Muscle layer of duodenum (tissue), 2 donors: Measurements from ENCODE around the gene BCAM.

ENCODE experiments used
- H3K27ac ChIP-seq: one replicate; pipeline ENCODE4 v1.7.0; 2013; ENCODE audit warnings: mild to moderate bottlenecking, low read length
- H3K27me3 ChIP-seq: one replicate; pipeline ENCODE4 v1.7.0; 2013; ENCODE audit warnings: low read depth, mild to moderate bottlenecking, control low read depth, low read length
- H3K36me3 ChIP-seq, 2 donors: one replicate each; pipeline ENCODE4 v1.7.0; 2013; ENCODE audit warnings: low read length in 2 of 2, control low read depth in 1 of 2, mild to moderate bottlenecking in 1 of 2; ENCODE audit not compliant: insufficient read depth in 2 of 2, control insufficient read depth in 1 of 2
- H3K4me1 ChIP-seq, 2 donors: one replicate each; pipeline ENCODE4 v1.7.0; 2013; ENCODE audit warnings: low read length in 2 of 2, mild to moderate bottlenecking in 2 of 2, control low read depth in 1 of 2, moderate library complexity in 1 of 2; ENCODE audit not compliant: insufficient read depth in 2 of 2, control insufficient read depth in 1 of 2
- H3K4me3 ChIP-seq, 2 donors: one replicate each; pipeline ENCODE4 v1.7.0; 2013; ENCODE audit warnings: low read length in 2 of 2, low read depth in 1 of 2, mild to moderate bottlenecking in 1 of 2
- H3K9me3 ChIP-seq, 2 donors: one replicate each; pipeline ENCODE4 v1.7.0; 2013; ENCODE audit warnings: low read length in 2 of 2, control low read depth in 1 of 2, mild to moderate bottlenecking in 1 of 2; ENCODE audit not compliant: control insufficient read depth in 1 of 2
- donor health status: healthy.

The BCAM gene

GRCh38 chr19:44810234-44811121 lies 1.6 kb downstream of the BCAM start:
- H3K4me1 ChIP-seq = peaks cover 0 to 21% of the 10 kb centered on the region in 2 donors
- no peaks in the 10 kb centered on the region for H3K27me3 ChIP-seq
- peak overlapping the region in 1 of 2 donors; percentile 21 for H3K4me3 ChIP-seq
- no peak overlapping the region for H3K27ac ChIP-seq
- no peaks in the 10 kb centered on the region for H3K9me3 ChIP-seq
- H3K36me3 ChIP-seq = no peaks in the 10 kb centered on the region

GRCh38 chr19:44811122-44811419 lies 2.2 kb downstream of the BCAM start:
- Histone ChIP-seq H3K4me1 (peaks cover 0 to 21% of the 10 kb centered on the region in 2 donors), H3K36me3 (no peaks in the 10 kb centered on the region), H3K27ac (no peak overlapping the region), H3K4me3 (no peak overlapping the region), H3K9me3 (no peaks in the 10 kb centered on the region), H3K27me3 (no peaks in the 10 kb centered on the region)

- peaks cover 0 to 21% of the 10 kb centered on the region in 2 donors for H3K4me1 ChIP-seq
- no peaks in the 10 kb centered on the region for H3K9me3 ChIP-seq
- H3K27me3 ChIP-seq = no peaks in the 10 kb centered on the region
- no peak overlapping the region for H3K27ac ChIP-seq
- no peak overlapping the region for H3K4me3 ChIP-seq
- H3K36me3 ChIP-seq = no peaks in the 10 kb centered on the region
Measured at GRCh38 chr19:44812142-44812718, 3.3 kb downstream of the BCAM start.

GRCh38 chr19:44813070-44813840 lies 4.4 kb downstream of the BCAM start:
- no peak overlapping the region for H3K4me3 ChIP-seq
- H3K27ac ChIP-seq = no peak overlapping the region
- H3K36me3 ChIP-seq = no peaks in the 10 kb centered on the region
- peaks cover 0 to 16% of the 10 kb centered on the region in 2 donors for H3K4me1 ChIP-seq
- H3K27me3 ChIP-seq = no peaks in the 10 kb centered on the region
- H3K9me3 ChIP-seq = no peaks in the 10 kb centered on the region

- Histone ChIP-seq H3K9me3 (no peaks in the 10 kb centered on the region), H3K36me3 (no peaks in the 10 kb centered on the region), H3K27ac (no peak overlapping the region), H3K4me1 (peaks cover 0 to 11% of the 10 kb centered on the region in 2 donors), H3K27me3 (no peaks in the 10 kb centered on the region), H3K4me3 (no peak overlapping the region)
Measured at GRCh38 chr19:44813841-44814470, 5.1 kb downstream of the BCAM start.

GRCh38 chr19:44814517-44814916 lies 5.6 kb downstream of the BCAM start:
- Histone ChIP-seq H3K4me1 (peaks cover 0 to 5% of the 10 kb centered on the region in 2 donors), H3K4me3 (no peak overlapping the region), H3K27me3 (no peaks in the 10 kb centered on the region), H3K9me3 (no peaks in the 10 kb centered on the region), H3K27ac (no peak overlapping the region), H3K36me3 (no peaks in the 10 kb centered on the region)

GRCh38 chr19:44816301-44816700 lies 7.4 kb downstream of the BCAM start:
- H3K36me3 ChIP-seq = no peaks in the 10 kb centered on the region
- H3K4me3 ChIP-seq = no peak overlapping the region
- H3K27me3 ChIP-seq = no peaks in the 10 kb centered on the region
- H3K27ac ChIP-seq = no peak overlapping the region
- no peaks in the 10 kb centered on the region for H3K9me3 ChIP-seq
- peaks cover 0 to 4% of the 10 kb centered on the region in 2 donors for H3K4me1 ChIP-seq

GRCh38 chr19:44817725-44818465 lies 9.0 kb downstream of the BCAM start:
- Histone ChIP-seq H3K4me1 (peaks cover 0 to 4% of the 10 kb centered on the region in 2 donors), H3K36me3 (no peaks in the 10 kb centered on the region), H3K4me3 (no peak overlapping the region), H3K27ac (no peak overlapping the region), H3K27me3 (no peaks in the 10 kb centered on the region), H3K9me3 (no peaks in the 10 kb centered on the region)

- Histone ChIP-seq H3K36me3 (no peaks in the 10 kb centered on the region), H3K4me1 (peaks cover 0 to 4% of the 10 kb centered on the region in 2 donors), H3K27ac (no peak overlapping the region)
Measured at GRCh38 chr19:44818466-44819031, 9.6 kb downstream of the BCAM start.

GRCh38 chr19:44819246-44819832 lies 10.4 kb downstream of the BCAM start:
- H3K4me3 ChIP-seq = no peak overlapping the region
- H3K36me3 ChIP-seq = no peaks in the 10 kb centered on the region
- H3K27ac ChIP-seq = no peak overlapping the region
- H3K4me1 ChIP-seq = peaks cover 0 to 4% of the 10 kb centered on the region in 2 donors
- no peaks in the 10 kb centered on the region for H3K9me3 ChIP-seq
- H3K27me3 ChIP-seq = no peaks in the 10 kb centered on the region

More at GRCh38 chr19:44818466-44819031, 9.6 kb downstream of the BCAM start:
- H3K4me3 ChIP-seq = no peak overlapping the region
- H3K27me3 ChIP-seq = no peaks in the 10 kb centered on the region
- no peaks in the 10 kb centered on the region for H3K9me3 ChIP-seq
